GM19372 (cell line): Measurements from ENCODE around the gene ZBTB20.

Experiments used
- ATAC-seq: cut with Tn5 transposase; IDR thresholded peaks from one replicate; pipeline ENCODE4 v1.9.1; 2021; ENCODE audit warnings: mild to moderate bottlenecking, low read depth, moderate library complexity; ENCODE audit not compliant: unreplicated experiment

ZBTB20 gene

GRCh38 chr3:114942773-114943172 is 204.3 kb downstream of the ZBTB20 start:
- ATAC-seq, result no peak

GRCh38 chr3:114941626-114942309 is 205.3 kb downstream of the ZBTB20 start:
- no peak for ATAC-seq

GRCh38 chr3:114939920-114940319 is 207.2 kb downstream of the ZBTB20 start:
- ATAC-seq, result no peak

- ATAC-seq, result no peak
Observed at GRCh38 chr3:114933407-114933806, 213.7 kb downstream of the ZBTB20 start.

- no peak for ATAC-seq
Observed at GRCh38 chr3:114929971-114930732, 216.9 kb downstream of the ZBTB20 start.

GRCh38 chr3:114928989-114929640 is 218.0 kb downstream of the ZBTB20 start:
- ATAC-seq, result no peak

- no peak for ATAC-seq
Observed at GRCh38 chr3:114904633-114905032, 242.5 kb downstream of the ZBTB20 start.

- ATAC-seq, result no peak
Observed at GRCh38 chr3:114903213-114903612, 243.9 kb downstream of the ZBTB20 start.

- ATAC-seq, result no peak
Observed at GRCh38 chr3:114902691-114903101, 244.4 kb downstream of the ZBTB20 start.

- no peak for ATAC-seq
Observed at GRCh38 chr3:114900908-114901307, 246.2 kb downstream of the ZBTB20 start.

GRCh38 chr3:114899186-114899931 is 247.7 kb downstream of the ZBTB20 start:
- ATAC-seq, result no peak

GRCh38 chr3:114896978-114897377 is 250.1 kb downstream of the ZBTB20 start:
- ATAC-seq, result no peak

GRCh38 chr3:114893361-114893760 is 253.7 kb downstream of the ZBTB20 start:
- no peak for ATAC-seq

GRCh38 chr3:114892880-114893279 is 254.2 kb downstream of the ZBTB20 start:
- ATAC-seq, result no peak

- ATAC-seq, result no peak
Observed at GRCh38 chr3:114892131-114892879, 254.8 kb downstream of the ZBTB20 start.

- ATAC-seq, result no peak
Observed at GRCh38 chr3:114887806-114888205, 259.3 kb downstream of the ZBTB20 start.

GRCh38 chr3:114886905-114887304 is 260.2 kb downstream of the ZBTB20 start:
- no peak for ATAC-seq

- peak; percentile 53 for ATAC-seq
Observed at GRCh38 chr3:114884213-114884923, 262.7 kb downstream of the ZBTB20 start.

GRCh38 chr3:114880078-114880477 is 267.0 kb downstream of the ZBTB20 start:
- ATAC-seq, result no peak
